ENCODE results near the gene TLE6.
"Not testable (repeated sequence)": the region's sequence is repeated elsewhere in the genome, so short reads cannot be mapped to it uniquely, and the experiment has no call there.

The TLE6 gene

DNA sequence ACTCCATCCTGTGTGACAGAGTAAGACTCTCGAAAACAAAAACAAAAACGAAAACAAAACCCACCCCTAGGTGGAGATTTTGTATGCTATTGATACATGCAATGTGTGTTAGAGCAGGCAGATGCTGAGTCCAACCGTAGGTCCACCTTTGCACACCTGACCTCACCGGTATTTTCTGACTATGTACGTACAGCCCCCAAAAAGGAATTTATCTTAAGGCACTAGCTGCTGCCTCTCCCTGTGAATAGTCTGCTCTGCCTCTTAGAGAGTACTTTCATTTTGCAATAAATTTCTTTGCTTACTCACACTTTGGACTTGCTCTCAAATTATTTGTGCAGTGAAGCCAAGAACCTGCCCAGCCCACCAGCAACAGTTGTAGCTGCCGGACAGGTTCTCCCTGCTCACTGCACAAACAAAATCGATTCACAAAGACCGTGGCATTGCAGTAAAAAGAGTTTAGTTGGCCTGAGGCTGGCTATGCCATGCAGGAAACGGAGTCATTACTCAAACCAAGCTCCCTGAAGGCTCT lies 24.3 kb upstream of the TLE6 start:
- no peaks in the 10 kb centered on the region for H3K9me3 ChIP-seq (ENCODE audit: control insufficient read depth, low read length)
- H3K27ac ChIP-seq (ENCODE audit: insufficient read depth, low read depth, low read length, poor library complexity, severe bottlenecking), result no peak overlapping the region
- no peak overlapping the region for H3K4me3 ChIP-seq (ENCODE audit: insufficient read depth, low read depth, low read length)
- no peaks in the 10 kb centered on the region for H3K27me3 ChIP-seq (ENCODE audit: control insufficient read depth, insufficient read depth, low read length, poor library complexity, severe bottlenecking)
- H3K4me1 ChIP-seq (ENCODE audit: control insufficient read depth, insufficient read depth, low read length), result peaks cover 6% of the 10 kb centered on the region
- H3K36me3 ChIP-seq (ENCODE audit: control insufficient read depth, insufficient read depth, low read length), result no peaks in the 10 kb centered on the region
- 87% methylated on average over 8 to 9 of the region's 9 CpGs for WGBS, 2 experiments

DNA sequence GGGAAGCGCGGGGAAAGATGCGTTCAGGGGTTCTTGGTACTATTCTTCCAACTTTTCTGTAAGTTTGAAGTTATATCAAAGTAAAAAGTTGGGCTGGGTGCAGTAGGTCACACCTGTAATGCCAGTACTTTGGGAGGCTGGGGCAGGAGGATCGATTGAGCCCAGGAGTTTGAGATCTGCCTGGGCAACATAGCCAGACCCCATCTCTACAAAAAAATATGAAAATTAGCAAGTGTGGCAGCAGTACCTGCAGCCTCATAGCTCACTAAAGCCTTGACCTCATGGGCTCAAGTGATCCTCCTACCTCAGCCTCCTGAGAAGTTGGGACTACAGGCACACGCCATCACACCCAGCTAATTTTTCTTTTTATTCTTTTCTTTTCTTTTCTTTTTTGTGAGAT lies 20.2 kb upstream of the TLE6 start:
- no peaks in the 10 kb centered on the region for H3K9me3 ChIP-seq (ENCODE audit: control insufficient read depth, low read length)
- H3K4me1 ChIP-seq (ENCODE audit: control insufficient read depth, insufficient read depth, low read length), result no peaks in the 10 kb centered on the region
- no peak overlapping the region for H3K27ac ChIP-seq (ENCODE audit: insufficient read depth, low read depth, low read length, poor library complexity, severe bottlenecking)
- WGBS, 2 experiments, result 91 to 93% methylated on average over 5 of the region's 5 CpGs
- H3K36me3 ChIP-seq (ENCODE audit: control insufficient read depth, insufficient read depth, low read length), result no peaks in the 10 kb centered on the region
- H3K27me3 ChIP-seq (ENCODE audit: control insufficient read depth, insufficient read depth, low read length, poor library complexity, severe bottlenecking), result no peaks in the 10 kb centered on the region
- no peak overlapping the region for H3K4me3 ChIP-seq (ENCODE audit: insufficient read depth, low read depth, low read length)

DNA sequence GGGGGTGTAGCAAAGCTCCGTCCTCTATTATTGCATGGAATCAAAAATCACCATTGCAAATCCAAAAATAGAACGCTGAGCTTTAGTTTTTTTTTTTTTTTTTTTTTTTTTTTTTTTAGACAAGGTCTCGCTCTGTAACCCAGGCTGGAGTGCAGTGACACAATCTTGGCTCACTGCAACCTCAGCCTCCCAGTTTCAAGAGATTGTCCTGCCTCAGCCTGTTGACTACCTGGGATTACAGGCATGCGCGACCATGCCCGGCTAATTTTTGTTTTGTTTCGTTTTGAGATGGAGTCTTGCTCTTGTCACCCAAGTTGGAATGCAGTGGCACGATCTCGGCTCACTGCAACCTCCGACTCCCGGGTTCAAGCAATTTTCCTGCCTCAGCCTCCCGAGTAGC lies 17.2 kb upstream of the TLE6 start:
- Histone ChIP-seq H3K27me3 (ENCODE audit: control insufficient read depth, insufficient read depth, low read length, poor library complexity, severe bottlenecking) (no peaks in the 10 kb centered on the region), H3K36me3 (ENCODE audit: control insufficient read depth, insufficient read depth, low read length) (no peaks in the 10 kb centered on the region), H3K4me1 (ENCODE audit: control insufficient read depth, insufficient read depth, low read length) (no peaks in the 10 kb centered on the region), H3K9me3 (ENCODE audit: control insufficient read depth, low read length) (no peaks in the 10 kb centered on the region), H3K4me3 (ENCODE audit: insufficient read depth, low read depth, low read length) (no peak overlapping the region), H3K27ac (ENCODE audit: insufficient read depth, low read depth, low read length, poor library complexity, severe bottlenecking) (no peak overlapping the region)
- 93 to 94% methylated on average over 12 of the region's 12 CpGs for WGBS, 2 experiments

DNA sequence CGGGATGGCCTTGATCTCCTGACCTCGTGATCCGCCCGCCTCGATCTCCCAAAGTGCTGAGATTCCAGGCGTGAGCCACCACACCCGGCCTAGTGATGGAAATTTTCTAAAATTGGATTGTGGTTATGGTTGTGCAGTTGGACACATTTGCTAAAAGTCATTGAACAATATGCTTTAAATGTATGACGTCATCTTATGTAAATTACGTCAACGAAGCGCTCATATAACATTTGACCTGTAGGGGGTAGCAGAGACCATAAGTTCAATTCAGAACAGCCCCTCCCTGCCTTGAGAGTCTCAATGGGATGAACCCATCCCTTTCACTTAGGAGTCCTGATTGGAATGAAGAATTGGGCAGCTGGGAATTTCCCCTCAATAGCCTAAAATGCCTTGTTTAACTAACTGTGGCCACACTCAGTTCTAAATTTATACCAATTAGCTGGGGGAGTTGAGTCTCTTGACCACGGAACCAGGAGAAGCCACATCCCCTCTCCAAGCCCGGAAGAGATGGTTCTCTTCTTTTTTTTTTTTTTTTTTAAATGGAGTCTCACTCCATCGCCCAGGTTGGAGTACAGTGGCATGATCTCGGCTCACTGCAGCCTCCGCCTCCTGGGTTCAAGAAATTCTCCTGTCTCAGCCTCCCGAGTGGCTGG lies 15.2 kb upstream of the TLE6 start:
- Histone ChIP-seq H3K4me1 (ENCODE audit: control insufficient read depth, insufficient read depth, low read length) (no peaks in the 10 kb centered on the region), H3K9me3 (ENCODE audit: control insufficient read depth, low read length) (no peaks in the 10 kb centered on the region), H3K36me3 (ENCODE audit: control insufficient read depth, insufficient read depth, low read length) (no peaks in the 10 kb centered on the region), H3K27ac (ENCODE audit: insufficient read depth, low read depth, low read length, poor library complexity, severe bottlenecking) (no peak overlapping the region), H3K27me3 (ENCODE audit: control insufficient read depth, insufficient read depth, low read length, poor library complexity, severe bottlenecking) (no peaks in the 10 kb centered on the region), H3K4me3 (ENCODE audit: insufficient read depth, low read depth, low read length) (no peak overlapping the region)
- 49 to 55% methylated on average over 17 of the region's 17 CpGs for WGBS, 2 experiments

DNA sequence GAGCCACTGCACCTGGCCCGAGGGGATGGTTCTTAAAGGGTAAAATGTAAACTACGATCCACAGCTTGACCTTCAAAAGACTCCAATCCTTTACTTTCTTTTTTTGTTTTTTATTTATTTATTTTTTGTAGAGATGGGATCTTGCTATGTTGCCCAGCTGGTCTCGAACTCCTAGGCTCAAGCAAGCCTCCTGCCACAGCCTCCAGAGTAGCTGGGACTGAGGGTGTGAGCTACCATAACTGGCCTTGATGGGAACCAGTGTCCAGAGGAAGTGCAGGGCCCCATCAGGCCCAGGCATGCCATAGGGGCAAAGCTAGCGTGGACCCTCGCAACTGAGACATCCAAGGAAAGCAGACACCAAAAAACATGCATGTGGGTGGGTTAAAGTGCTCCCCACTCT lies 14.2 kb upstream of the TLE6 start:
- 88 to 91% methylated on average over 4 to 5 of the region's 5 CpGs for WGBS, 2 experiments
- Histone ChIP-seq H3K27ac (ENCODE audit: insufficient read depth, low read depth, low read length, poor library complexity, severe bottlenecking) (no peak overlapping the region), H3K4me3 (ENCODE audit: insufficient read depth, low read depth, low read length) (no peak overlapping the region), H3K9me3 (ENCODE audit: control insufficient read depth, low read length) (no peaks in the 10 kb centered on the region), H3K4me1 (ENCODE audit: control insufficient read depth, insufficient read depth, low read length) (no peaks in the 10 kb centered on the region), H3K36me3 (ENCODE audit: control insufficient read depth, insufficient read depth, low read length) (no peaks in the 10 kb centered on the region), H3K27me3 (ENCODE audit: control insufficient read depth, insufficient read depth, low read length, poor library complexity, severe bottlenecking) (no peaks in the 10 kb centered on the region)

DNA sequence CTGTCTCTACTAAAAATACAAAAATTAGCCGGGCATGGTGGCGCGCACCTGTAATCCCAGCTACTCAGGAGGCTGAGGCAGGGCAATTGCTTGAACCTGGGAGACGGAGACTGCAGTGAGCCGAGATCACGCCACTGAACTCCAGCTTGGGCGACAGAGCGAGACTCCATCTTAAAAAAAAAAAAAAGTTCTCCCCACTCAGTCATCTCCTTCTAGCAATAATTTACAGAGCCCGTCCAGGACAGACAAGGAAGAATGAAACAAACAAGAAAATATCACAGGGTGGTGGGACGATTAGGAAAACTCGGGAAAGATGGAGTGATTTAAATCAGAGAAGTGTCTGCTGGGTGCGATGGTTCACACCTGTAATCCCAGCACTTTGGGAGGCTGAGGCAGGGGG lies 13.7 kb upstream of the TLE6 start:
- WGBS, 2 experiments, result 90 to 92% methylated on average over 12 of the region's 12 CpGs
- not testable (repeated sequence) for H3K27me3 ChIP-seq (ENCODE audit: control insufficient read depth, insufficient read depth, low read length, poor library complexity, severe bottlenecking); H3K4me1 ChIP-seq (ENCODE audit: control insufficient read depth, insufficient read depth, low read length); H3K9me3 ChIP-seq (ENCODE audit: control insufficient read depth, low read length); H3K36me3 ChIP-seq (ENCODE audit: control insufficient read depth, insufficient read depth, low read length); H3K4me3 ChIP-seq (ENCODE audit: insufficient read depth, low read depth, low read length); H3K27ac ChIP-seq (ENCODE audit: insufficient read depth, low read depth, low read length, poor library complexity, severe bottlenecking)

DNA sequence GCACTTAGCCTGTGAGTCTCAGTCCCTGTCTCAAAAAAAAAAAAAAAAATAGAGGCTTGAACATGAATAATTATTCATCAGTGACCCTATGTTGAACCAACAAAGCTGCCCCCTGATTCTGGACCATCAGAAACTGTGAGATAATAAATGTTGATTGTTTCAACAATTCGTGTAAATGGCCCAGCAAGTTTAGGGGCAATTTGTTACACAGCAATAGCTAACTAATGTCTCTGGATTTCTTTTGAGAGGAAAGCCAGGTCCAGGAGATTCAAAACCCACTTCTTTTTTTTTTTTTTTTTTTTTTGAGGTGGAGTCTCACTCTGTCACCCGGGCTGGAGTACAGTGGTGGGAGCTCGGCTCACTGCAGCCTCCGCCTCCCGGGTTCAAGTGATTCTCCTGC lies 12.5 kb upstream of the TLE6 start:
- Histone ChIP-seq H3K4me1 (ENCODE audit: control insufficient read depth, insufficient read depth, low read length) (no peaks in the 10 kb centered on the region), H3K27me3 (ENCODE audit: control insufficient read depth, insufficient read depth, low read length, poor library complexity, severe bottlenecking) (no peaks in the 10 kb centered on the region), H3K27ac (ENCODE audit: insufficient read depth, low read depth, low read length, poor library complexity, severe bottlenecking) (no peak overlapping the region), H3K4me3 (ENCODE audit: insufficient read depth, low read depth, low read length) (no peak overlapping the region), H3K36me3 (ENCODE audit: control insufficient read depth, insufficient read depth, low read length) (no peaks in the 10 kb centered on the region), H3K9me3 (ENCODE audit: control insufficient read depth, low read length) (no peaks in the 10 kb centered on the region)
- WGBS, 2 experiments, result 87 to 91% methylated on average over 5 of the region's 5 CpGs

DNA sequence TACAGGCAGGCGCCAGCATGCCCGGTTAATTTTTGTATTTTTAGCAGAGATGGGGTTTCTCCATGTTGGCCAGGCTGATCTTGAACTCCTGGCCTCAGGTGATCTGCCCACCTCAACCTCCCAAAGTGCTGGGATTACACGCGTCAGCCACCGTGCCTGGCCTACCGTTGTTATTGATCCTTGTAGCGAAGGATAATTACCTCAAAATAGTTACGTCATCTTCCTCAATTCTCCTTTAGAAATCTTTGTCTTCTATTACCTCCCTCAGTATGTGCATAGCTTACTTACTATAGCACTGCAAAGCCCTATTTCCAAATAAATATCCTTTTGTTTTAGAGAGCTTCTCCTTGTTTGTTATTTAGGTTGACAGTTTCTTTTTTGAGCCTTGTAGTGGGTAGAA lies 9.4 kb upstream of the TLE6 start:
- H3K27me3 ChIP-seq (ENCODE audit: control insufficient read depth, insufficient read depth, low read length, poor library complexity, severe bottlenecking), result peaks cover 5% of the 10 kb centered on the region
- no peaks in the 10 kb centered on the region for H3K9me3 ChIP-seq (ENCODE audit: control insufficient read depth, low read length)
- H3K4me1 ChIP-seq (ENCODE audit: control insufficient read depth, insufficient read depth, low read length), result no peaks in the 10 kb centered on the region
- WGBS, 2 experiments, result 87% methylated on average over 8 of the region's 8 CpGs
- H3K27ac ChIP-seq (ENCODE audit: insufficient read depth, low read depth, low read length, poor library complexity, severe bottlenecking), result no peak overlapping the region
- H3K36me3 ChIP-seq (ENCODE audit: control insufficient read depth, insufficient read depth, low read length), result no peaks in the 10 kb centered on the region
- H3K4me3 ChIP-seq (ENCODE audit: insufficient read depth, low read depth, low read length), result no peak overlapping the region

DNA sequence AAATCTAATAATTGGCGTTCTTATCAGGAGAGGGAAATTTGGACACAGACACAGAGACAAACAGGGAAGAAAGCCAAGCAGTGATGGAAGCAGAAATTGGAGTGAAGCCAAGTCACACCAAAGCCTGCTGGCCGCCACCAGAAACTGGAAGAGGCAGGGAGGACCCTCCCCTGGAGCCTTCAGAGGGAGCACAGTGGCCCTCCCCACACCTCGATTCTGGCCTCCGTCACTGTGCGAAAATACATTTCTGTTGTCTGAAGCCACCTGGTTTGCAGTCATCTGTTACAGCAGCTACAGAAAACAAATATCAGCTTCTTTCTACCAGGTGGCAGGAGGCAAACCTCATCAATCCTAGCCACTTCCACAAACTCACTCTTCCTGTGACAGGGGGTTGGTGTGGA lies 8.3 kb upstream of the TLE6 start:
- Histone ChIP-seq H3K9me3 (ENCODE audit: control insufficient read depth, low read length) (no peaks in the 10 kb centered on the region), H3K4me3 (ENCODE audit: insufficient read depth, low read depth, low read length) (no peak overlapping the region), H3K4me1 (ENCODE audit: control insufficient read depth, insufficient read depth, low read length) (no peaks in the 10 kb centered on the region), H3K36me3 (ENCODE audit: control insufficient read depth, insufficient read depth, low read length) (no peaks in the 10 kb centered on the region), H3K27me3 (ENCODE audit: control insufficient read depth, insufficient read depth, low read length, poor library complexity, severe bottlenecking) (peaks cover 13% of the 10 kb centered on the region), H3K27ac (ENCODE audit: insufficient read depth, low read depth, low read length, poor library complexity, severe bottlenecking) (no peak overlapping the region)
- WGBS, 2 experiments, result 90% methylated on average over 5 of the region's 5 CpGs

DNA sequence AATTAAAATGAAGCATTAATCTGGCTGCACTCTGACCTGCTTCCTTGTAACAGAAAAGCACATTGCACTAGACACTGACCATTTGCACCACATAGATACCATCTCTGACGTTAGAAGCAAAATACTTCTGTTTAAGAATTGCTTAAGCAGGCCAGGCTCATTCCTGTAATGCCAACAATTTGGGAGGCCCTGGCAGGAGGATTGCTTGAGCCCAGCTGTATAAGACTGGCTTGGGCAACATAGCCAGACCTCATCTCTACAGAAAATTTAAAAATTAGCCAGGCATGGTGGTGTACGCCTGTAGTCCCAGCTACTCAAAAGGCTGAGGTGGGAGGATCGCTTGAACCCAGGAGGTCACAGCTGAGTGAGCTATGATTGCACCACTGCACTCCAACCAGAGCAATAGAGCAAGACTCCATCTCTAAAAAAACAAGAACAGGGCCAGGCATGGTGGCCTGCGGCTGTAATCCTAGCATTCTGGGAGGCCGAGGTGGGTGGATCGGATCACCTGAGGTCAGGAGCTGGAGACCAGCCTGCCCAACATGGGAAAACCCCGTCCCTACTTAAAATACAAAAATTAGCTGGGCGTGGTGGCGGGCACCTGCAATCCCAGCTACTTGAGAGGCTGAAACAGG lies 7.0 kb upstream of the TLE6 start:
- H3K27ac ChIP-seq (ENCODE audit: insufficient read depth, low read depth, low read length, poor library complexity, severe bottlenecking), result no peak overlapping the region
- H3K4me1 ChIP-seq (ENCODE audit: control insufficient read depth, insufficient read depth, low read length), result no peaks in the 10 kb centered on the region
- H3K36me3 ChIP-seq (ENCODE audit: control insufficient read depth, insufficient read depth, low read length), result no peaks in the 10 kb centered on the region
- H3K27me3 ChIP-seq (ENCODE audit: control insufficient read depth, insufficient read depth, low read length, poor library complexity, severe bottlenecking), result peaks cover 26% of the 10 kb centered on the region
- H3K9me3 ChIP-seq (ENCODE audit: control insufficient read depth, low read length), result no peaks in the 10 kb centered on the region
- no peak overlapping the region for H3K4me3 ChIP-seq (ENCODE audit: insufficient read depth, low read depth, low read length)
- 85 to 86% methylated on average over 9 of the region's 9 CpGs for WGBS, 2 experiments
